Gastroesophageal sphincter (tissue), 3 donors: ENCODE results near the gene EXOC3L2.

ENCODE experiments used
- CTCF ChIP-seq, 4 experiments: fragments of 200-600 bp in 2 of 4; fragments of 450-650 bp in 2 of 4; sonication (generic) in 1 of 4; IDR thresholded peaks; one replicate each; pipeline ENCODE4 v1.5.1; 2017 to 2019; ENCODE audit warnings: antibody characterized with exemption in 4 of 4, mild to moderate bottlenecking in 2 of 4, moderate library complexity in 2 of 4
- EP300 ChIP-seq: sonication (generic); formaldehyde crosslinking; IDR thresholded peaks from one replicate; pipeline ENCODE4 v1.6.1; 2017; ENCODE audit warnings: antibody characterized with exemption, mild to moderate bottlenecking
- POLR2A ChIP-seq, 2 donors: fragments of 450-650 bp; IDR thresholded peaks; one replicate each; pipeline ENCODE4 v1.6.1; 2017; ENCODE audit warnings: antibody characterized with exemption in 2 of 2, mild to moderate bottlenecking in 2 of 2, moderate library complexity in 1 of 2
- POLR2AphosphoS5 ChIP-seq: sonication (generic); formaldehyde crosslinking; IDR thresholded peaks from one replicate; pipeline ENCODE4 v1.6.1; 2017; ENCODE audit warnings: antibody characterized with exemption

- no peak for TF ChIP-seq CTCF (IDR thresholded peaks at IDR 0.05)
- TF ChIP-seq POLR2A (IDR thresholded peaks at IDR 0.05), result no peak
- no peak for TF ChIP-seq EP300
- no peak for TF ChIP-seq POLR2AphosphoS5
Observed at GRCh38 chr19:45179072-45179891, 65.9 kb downstream of the EXOC3L2 start.
